GM19395 (cell line): Measurements from ENCODE around the gene GRPR.
"Not testable (repeated sequence)": the region's sequence is repeated elsewhere in the genome, so short reads cannot be mapped to it uniquely, and the experiment has no call there.

Experiments used
- ATAC-seq: cut with Tn5 transposase; IDR thresholded peaks from one replicate; pipeline ENCODE4 v1.9.1; 2021; ENCODE audit warnings: mild to moderate bottlenecking, moderate library complexity; ENCODE audit not compliant: unreplicated experiment

The GRPR gene

GRCh38 chrX:16175329-16176061, 52.1 kb downstream of the GRPR start:
- no peak for ATAC-seq

GRCh38 chrX:16177260-16177659, 53.9 kb downstream of the GRPR start:
- ATAC-seq: no peak

GRCh38 chrX:16183843-16184242, 60.5 kb downstream of the GRPR start:
- ATAC-seq: not testable (repeated sequence)

- peak; percentile 100 for ATAC-seq
Measured at GRCh38 chrX:16185725-16186136, 62.4 kb downstream of the GRPR start.

GRCh38 chrX:16186380-16187007, 63.1 kb downstream of the GRPR start:
- no peak for ATAC-seq

GRCh38 chrX:16187024-16187760, 63.8 kb downstream of the GRPR start:
- no peak for ATAC-seq

GRCh38 chrX:16188687-16189086, 65.3 kb downstream of the GRPR start:
- no peak for ATAC-seq

GRCh38 chrX:16191605-16192004, 68.2 kb downstream of the GRPR start:
- ATAC-seq: no peak

GRCh38 chrX:16196829-16197228, 73.5 kb downstream of the GRPR start:
- no peak for ATAC-seq

- ATAC-seq: no peak
Measured at GRCh38 chrX:16199343-16199742, 76.0 kb downstream of the GRPR start.

GRCh38 chrX:16202943-16203342, 79.6 kb downstream of the GRPR start:
- no peak for ATAC-seq
